Measurements from ENCODE around the gene ZSCAN22. TPM values are rescaled to one million over a fixed set of nuclear protein-coding genes. Genes with fewer than 3 reads are reported as not detected.

The ZSCAN22 gene
- polyA plus RNA-seq (2012; ENCODE audit: insufficient read depth, insufficient read length, low read depth): 4.2 TPM

DNA sequence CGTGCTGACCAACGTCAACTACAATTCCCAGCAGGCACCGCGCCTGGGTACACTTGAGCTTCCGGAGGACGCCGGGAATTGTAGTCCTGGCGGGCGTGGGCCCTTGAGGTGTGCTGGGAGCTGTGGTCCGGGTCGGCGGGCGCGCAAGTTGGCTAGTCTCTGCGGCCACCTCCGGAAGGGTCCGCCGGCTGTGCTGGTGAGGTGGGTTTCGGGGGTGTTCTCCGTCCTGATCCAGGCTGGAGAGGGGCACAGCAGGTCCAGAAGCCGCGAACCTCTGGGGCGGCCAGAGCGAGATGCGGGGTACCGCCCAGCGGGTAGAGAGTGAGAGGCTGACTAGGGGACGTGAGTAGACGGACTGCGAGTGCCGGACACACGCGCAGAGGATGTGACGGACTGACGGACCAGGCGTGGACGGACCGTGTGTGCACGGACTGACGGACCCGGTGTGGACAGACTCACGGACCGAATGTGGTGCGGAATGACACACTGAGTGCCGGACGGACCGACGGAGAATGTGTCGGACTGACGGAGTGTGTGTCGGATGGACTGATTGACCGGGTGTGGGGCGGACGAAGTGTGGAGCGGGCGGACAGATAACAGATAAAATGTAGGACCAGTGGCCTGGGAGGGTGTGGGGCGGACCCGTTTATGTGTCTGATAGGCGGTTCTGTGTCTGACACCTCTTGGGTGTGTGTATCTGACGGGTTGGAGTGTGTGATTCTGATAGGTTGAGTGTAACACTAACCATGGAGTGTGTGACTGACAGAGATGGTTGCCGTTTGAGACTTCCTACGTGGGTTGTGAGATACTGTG is at the start of gene ZSCAN22:
Gene ZSCAN22, plus strand, starts transcription at position 81 of the 813 bp plus-strand sequence. CDS start 7,809 bp downstream, outside the sequence.
- Histone ChIP-seq H3K36me3 (no peaks in the 10 kb centered on the region), H3K27me3 (no peaks in the 10 kb centered on the region), H3K4me1 (no peaks in the 10 kb centered on the region; the same call in 1 of the 2 replicates), H3K4me3 (ENCODE audit: low read depth, low read length) (peak within 1 kb of the TSS; percentile 93), H3K9me3 (no peaks in the 10 kb centered on the region)
- TF ChIP-seq, protein P1, sequence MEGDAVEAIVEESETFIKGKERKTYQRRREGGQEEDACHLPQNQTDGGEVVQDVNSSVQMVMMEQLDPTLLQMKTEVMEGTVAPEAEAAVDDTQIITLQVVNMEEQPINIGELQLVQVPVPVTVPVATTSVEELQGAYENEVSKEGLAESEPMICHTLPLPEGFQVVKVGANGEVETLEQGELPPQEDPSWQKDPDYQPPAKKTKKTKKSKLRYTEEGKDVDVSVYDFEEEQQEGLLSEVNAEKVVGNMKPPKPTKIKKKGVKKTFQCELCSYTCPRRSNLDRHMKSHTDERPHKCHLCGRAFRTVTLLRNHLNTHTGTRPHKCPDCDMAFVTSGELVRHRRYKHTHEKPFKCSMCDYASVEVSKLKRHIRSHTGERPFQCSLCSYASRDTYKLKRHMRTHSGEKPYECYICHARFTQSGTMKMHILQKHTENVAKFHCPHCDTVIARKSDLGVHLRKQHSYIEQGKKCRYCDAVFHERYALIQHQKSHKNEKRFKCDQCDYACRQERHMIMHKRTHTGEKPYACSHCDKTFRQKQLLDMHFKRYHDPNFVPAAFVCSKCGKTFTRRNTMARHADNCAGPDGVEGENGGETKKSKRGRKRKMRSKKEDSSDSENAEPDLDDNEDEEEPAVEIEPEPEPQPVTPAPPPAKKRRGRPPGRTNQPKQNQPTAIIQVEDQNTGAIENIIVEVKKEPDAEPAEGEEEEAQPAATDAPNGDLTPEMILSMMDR (IDR thresholded peaks at IDR 0.05; ENCODE audit: low read depth, low read length): no peak
- DNase-seq: peak; percentile 98

DNA sequence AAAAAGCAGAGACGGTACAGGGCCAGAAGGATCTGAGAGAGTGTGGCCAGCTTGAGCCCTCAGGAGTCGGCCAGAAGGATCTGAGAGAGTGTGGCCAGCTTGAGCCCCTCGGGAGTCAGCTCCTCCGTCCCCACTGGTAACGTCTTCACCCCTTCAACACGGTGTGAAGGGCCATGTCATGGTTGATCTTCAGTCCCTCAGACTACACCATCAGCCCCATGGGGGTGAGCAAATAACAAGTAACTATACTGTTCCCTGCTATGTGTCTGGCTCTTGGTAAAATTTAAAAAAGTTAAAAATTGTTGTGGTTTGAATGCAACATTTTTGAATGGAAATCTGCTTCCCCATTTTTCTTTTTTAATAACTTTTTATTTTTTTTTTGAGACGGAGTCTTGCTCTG is 49.6 kb upstream of the ZSCAN22 start:
- Histone ChIP-seq H3K9me3 (no peaks in the 10 kb centered on the region), H3K36me3 (peaks cover 26% of the 10 kb centered on the region)

DNA sequence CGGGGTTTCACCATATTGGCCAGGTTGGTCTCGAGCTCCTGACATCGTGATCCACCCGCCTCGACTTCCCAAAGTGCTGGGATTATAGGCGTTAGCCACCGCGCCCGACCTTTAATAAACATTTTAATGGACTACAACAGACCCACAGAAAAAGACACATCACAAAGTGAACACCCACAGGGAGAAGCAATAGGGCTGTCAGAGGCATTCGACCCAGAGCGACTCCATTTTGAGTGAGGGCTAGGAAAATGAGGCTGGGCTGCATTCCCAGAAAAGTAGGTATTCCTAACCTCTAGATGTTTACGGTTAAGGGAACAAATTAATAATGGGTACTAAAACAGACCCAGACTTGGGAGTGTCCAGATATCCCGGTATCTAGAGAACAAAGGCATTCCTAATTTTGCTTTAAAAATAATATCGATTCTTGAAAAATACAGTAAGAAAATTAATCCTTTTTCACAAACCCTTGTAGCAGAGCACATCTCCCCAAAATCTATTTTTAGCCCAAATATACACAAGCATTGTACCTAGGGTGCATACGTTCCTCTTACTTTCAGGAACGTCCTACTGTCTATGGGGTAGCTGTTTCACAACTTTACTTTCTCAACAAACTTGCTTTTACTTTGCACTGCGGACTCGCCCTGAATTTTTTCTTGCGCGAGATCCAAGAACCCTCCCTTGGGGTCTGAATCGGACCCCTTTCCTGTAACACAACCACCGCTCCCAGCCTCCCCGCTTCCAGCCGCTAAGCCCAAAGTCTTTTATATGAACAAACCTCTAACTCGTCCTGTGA is 48.9 kb upstream of the ZSCAN22 start:
- Histone ChIP-seq H3K4me1 (no peaks in the 10 kb centered on the region), H3K36me3 (peaks cover 26% of the 10 kb centered on the region)

More for the DNA sequence above, 49.6 kb upstream of the ZSCAN22 start:
- TF ChIP-seq, protein P1 (IDR thresholded peaks at IDR 0.05; ENCODE audit: low read depth, low read length): no peak
- Histone ChIP-seq H3K27me3 (no peaks in the 10 kb centered on the region), H3K4me3 (ENCODE audit: low read depth, low read length) (no peak overlapping the region), H3K4me1 (no peaks in the 10 kb centered on the region)
- no peak for DNase-seq

DNA sequence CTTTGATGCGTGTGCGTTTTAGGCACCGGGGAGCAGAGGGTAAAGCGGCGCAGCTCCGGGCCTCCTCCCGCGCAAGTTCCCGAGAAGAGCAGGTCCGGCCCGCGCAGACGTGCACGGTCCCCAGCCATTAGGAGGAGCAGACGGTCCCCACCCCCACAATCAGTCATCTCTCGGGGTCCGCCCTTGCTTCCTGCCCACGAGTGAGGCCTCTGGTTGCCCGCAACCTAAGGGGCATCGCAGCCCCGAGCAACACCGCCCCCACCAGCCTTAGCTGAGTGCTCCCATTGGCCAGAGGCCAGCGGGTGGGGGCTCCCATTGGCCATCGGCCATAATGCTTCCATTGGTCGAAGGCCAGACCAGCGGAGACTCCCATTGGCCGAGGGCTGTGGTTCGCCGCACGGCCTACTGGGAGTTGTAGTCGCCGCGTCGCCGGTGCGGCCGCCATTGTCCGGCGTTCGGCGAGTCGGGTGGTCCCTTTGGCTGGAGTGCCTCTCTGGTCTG is 48.2 kb upstream of the ZSCAN22 start, which contains the start of gene ZNF8:
Gene ZNF8, plus strand, starts transcription at position 415 of the 501 bp plus-strand sequence. CDS start 127 bp downstream, outside the sequence.
- Histone ChIP-seq H3K36me3 (peaks cover 26% of the 10 kb centered on the region), H3K27me3 (no peaks in the 10 kb centered on the region), H3K9me3 (no peaks in the 10 kb centered on the region), H3K4me3 (ENCODE audit: low read depth, low read length) (peak within 1 kb of the TSS; percentile 92), H3K4me1 (no peaks in the 10 kb centered on the region)
- TF ChIP-seq, protein P1 (IDR thresholded peaks at IDR 0.05; ENCODE audit: low read depth, low read length): no peak
- DNase-seq: peak; percentile 99

More for the DNA sequence above, 48.9 kb upstream of the ZSCAN22 start:
- peak overlapping the region; percentile 92 for H3K4me3 ChIP-seq (ENCODE audit: low read depth, low read length)
- no peaks in the 10 kb centered on the region for H3K9me3 ChIP-seq
- H3K27me3 ChIP-seq: no peaks in the 10 kb centered on the region
- DNase-seq: no peak
- TF ChIP-seq, protein P1 (IDR thresholded peaks at IDR 0.05; ENCODE audit: low read depth, low read length): no peak

DNA sequence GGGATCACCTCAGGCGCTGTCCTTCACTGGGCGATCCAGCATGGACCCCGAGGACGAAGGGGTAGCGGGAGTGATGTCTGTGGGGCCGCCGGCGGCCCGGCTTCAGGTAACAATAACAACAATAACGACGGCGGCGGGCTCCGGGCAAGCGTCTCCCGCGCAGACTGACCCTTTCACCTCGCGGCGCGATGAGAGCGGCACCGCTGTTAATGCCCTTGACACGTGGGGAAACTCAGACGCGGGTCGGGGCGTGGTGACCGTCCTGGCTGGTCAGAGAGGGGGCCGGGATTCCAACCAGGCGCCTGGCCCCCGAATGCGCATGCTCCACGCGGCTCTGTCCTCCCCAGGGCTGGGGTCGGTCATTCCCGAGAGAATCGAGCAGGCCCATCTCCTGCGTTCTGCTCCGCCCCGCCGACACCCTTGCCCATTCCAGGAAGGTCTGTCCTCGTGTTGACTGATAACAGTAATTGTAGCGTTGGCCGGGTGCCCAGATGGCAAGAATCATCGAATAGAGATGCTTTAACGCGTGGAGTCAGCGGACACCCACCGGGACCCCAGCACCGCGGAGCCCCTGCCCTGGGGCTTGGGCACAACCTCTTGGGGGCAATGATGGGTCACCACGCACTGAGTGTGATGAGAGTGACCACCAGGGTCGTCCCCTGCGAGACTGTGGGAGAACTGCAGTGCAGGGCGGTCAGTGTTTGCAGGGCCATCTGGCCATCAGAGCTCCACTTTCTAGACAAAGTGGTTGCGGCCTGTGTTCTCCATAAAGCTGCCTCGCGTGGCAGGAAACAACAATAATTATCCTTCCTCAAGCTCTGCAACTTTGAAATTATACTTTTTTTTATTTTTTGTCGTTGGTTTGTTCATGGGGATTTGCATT is 47.5 kb upstream of the ZSCAN22 start:
- TF ChIP-seq, protein P1 (IDR thresholded peaks at IDR 0.05; ENCODE audit: low read depth, low read length): no peak
- H3K27me3 ChIP-seq: no peaks in the 10 kb centered on the region
- peak; percentile 97 for DNase-seq
- no peaks in the 10 kb centered on the region for H3K9me3 ChIP-seq
- no peaks in the 10 kb centered on the region for H3K4me1 ChIP-seq
- peaks cover 24% of the 10 kb centered on the region for H3K36me3 ChIP-seq
- H3K4me3 ChIP-seq (ENCODE audit: low read depth, low read length): peak overlapping the region; percentile 92

Data from BE2C (cell line).